Frontal cortex (tissue), 4 donors: ENCODE measurements around the gene PET117. TPM values are rescaled to one million over a fixed set of nuclear protein-coding genes. Genes with fewer than 3 reads are reported as not detected.
"Not testable (repeated sequence)": the region's sequence is repeated elsewhere in the genome, so short reads cannot be mapped to it uniquely, and the experiment has no call there.

Experiments used
- DNase-seq, 2 donors: peaks; one replicate each; pipeline ENCODE4 v3.0.0; 2012; ENCODE audit warnings: low spot score in 2 of 2
- FAIRE-seq: peaks from 2 replicates; lab custom pipeline; 2012; peaks lifted over from hg19 to GRCh38; lab: Jason Lieb, UNC
- small RNA-seq: library from RNA; depleted of rRNA; stranded (forward); fragments of <200 nt; gene quantifications from one replicate; pipeline ENCODE3, GENCODE V24; 2014
- total RNA-seq: library from RNA; depleted of rRNA; stranded (reverse); fragments of >200 nt; gene quantifications from one replicate; pipeline ENCODE4 v1.2.3, GENCODE V29; 2014
- donor health status: control.
- donor health status: control.
- donor health status: control.

Gene PET117
- total RNA-seq, 1 donor from 2014 or later, result 13.5 TPM

DNA sequence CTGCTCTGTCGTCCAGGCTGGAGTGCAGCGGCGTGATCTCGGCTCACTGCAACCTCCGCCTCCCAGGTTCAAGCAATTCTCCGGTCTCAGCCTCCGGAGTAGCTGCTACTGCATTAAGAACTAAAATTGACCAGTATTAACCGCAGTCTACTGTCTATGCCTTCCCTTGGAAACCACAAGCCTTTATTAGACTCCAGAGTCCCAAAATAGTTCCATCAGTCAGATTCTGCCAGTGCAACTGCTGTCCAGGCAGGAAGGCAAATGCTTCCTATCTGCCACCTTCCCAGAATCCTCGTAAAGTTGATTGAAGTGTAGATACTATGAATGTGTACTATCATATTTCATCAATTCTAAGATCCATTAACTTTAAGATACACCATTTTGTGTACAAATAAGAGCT is 16.7 kb downstream of the PET117 start:
- DNase-seq (no peak), FAIRE-seq (no peak)

DNA sequence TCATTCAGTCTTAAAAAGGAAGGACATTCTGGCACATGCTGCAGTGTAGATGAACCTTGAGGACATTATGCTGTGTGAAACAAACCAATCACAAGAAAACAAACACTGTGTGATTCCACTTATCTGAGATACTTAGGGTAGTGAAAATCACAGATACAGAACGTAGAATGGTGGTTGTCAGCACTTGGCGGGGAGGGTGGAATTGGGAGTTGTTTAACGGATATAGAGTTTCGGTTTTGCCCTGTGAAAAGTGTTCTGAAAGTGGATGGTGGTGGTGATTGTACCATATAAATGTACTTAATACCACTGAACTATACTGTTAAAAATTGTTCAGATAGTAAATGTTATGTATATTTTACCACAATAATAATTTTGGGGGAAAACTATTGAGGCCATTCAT is 18.4 kb downstream of the PET117 start:
- DNase-seq (no peak), FAIRE-seq (no peak)

DNA sequence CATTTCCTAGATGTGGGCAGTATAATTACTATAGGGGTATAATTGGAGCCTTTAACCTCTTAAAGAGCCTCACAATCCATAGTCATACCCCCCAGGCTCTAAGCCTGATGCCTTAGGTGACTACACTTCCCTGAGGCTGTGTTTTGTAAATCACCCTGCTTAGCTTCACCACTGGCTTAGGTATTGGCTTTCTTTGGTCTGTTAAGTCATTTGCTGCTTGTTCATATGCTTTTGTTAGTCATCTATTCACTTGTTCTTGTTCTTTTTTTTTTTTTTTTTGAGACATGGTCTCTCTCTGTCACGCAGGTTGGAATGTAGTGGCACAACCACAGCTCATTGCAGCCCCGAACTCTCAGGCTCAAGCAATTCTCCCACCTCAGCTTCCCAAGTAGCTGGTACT is 26.7 kb downstream of the PET117 start:
- DNase-seq (no peak), FAIRE-seq (no peak)

DNA sequence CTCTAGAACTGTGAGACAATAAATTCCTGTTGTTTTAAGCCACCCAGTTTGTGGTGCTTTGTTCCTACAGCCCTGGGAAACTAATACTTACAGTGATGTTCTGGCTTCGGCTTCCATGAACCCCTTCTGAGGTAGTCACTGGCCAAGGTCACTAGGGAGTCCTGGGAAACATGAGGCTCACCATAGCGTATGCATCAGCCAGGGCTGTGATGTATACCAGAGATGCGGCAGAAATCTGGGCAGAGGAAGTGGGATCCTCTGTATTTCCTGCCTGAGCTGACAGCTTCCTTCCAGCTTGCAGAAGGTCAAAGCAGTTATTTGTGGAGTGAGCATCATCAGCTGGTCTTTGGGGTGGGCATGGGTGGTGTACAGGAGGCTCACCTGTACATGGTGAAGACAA is 27.9 kb downstream of the PET117 start:
- DNase-seq, result no peak
- no peak for FAIRE-seq

DNA sequence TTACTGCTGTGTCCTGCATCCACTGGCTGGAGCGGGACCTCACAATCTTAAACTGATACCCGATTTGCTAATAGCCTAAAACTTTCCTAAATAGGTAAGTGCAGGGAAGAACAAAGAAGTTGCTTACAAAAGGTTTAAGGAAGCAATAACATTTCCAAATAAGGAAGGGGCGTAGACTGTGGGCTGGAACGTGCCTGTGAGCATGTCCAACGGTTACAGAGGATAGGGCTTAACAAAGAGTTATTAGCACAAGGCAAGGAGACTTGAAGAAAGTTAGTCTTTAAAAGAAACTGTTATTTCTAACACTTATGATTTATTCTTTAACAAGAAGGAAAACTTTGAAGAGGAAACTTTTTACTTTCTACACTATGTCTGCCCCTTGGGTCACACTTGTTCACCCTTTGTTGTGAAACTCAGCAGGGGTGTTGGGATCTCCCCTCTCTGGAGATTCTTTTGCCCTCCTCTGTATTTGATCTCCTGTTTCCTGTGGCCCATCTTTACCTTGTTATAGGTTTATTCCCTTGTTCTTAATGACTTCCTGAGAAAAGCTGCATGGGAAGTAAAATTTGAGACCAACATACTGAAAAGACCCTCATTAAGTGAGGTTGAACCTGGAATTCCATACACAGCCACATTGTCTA is 28.7 kb downstream of the PET117 start:
- no peak for FAIRE-seq
- DNase-seq, result no peak

DNA sequence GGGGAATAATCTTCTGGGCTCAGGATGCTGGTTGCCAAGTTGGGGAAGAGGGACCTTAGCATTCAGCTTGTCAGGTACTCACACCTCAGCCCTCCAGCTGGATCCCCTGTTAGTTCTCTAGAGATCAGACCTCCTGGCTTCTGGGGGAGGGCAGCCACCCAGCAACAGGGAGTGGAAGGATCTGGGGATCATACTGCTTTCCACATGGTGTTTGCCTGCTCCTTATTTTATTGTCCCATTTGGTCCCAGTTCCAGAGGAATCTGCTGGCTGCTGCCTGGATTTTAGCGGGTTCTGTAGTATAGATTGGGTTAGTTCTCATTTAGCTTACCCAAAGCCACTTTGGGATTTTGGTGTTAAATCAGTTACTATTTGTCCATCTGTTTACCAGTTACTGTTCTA is 29.3 kb downstream of the PET117 start:
- no peak for DNase-seq
- FAIRE-seq, result no peak

DNA sequence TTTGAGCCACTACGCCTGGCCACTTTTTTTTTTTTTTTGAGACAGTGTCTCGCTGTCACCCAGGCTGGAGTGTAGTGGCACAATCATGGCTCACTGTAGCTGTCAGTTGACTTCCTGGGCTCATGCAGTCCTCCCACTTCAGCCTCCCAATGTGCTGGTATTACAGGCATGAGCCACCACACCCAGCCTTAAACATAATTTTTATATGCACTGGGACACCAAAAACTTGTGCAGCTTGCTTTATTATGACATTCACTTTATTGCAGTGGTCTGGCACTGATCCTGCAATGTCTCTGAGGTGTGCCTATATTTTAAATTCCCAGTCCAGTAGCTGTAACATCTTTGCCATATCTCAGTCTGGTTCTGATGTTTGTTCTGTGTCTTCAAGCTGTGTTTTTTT is 34.7 kb downstream of the PET117 start:
- DNase-seq, result no peak
- FAIRE-seq, result no peak

DNA sequence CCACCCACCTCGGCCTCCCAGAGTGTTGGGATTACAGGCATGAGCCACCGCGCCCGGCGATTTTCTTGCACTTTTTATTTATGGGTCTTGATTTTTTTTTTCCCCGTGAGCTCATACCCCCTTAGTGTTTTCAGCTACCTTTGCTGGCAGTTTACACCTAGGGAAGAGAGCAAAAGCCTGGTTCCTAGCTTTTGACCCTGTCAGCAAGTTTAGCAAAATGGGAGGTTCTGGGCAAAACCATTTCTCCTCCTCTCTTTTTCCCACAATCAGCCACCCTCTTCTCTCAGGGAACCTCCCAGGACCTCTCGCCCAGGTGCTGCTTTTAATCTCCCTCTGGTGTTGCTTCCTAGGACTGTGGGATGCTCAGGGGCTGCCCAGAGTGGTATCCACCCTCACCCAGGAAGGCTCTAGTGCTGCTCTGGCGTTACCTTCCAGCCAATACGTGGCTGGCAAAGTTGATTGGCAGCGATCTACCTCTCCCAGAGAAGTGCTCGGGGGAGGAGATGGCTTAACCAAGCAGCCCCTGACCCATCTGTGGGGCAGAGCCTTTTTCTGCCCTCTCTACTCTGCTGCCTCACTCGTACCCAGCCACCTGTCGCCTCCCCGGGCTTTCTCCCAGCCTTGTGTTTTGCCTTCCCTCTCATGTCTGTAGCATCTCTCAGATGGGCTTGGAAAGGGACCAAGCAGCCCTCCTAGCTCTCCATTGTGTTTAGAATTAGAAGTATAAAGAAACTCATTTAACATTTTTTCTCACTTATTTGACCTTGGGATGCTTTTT is 37.4 kb downstream of the PET117 start:
- no peak for DNase-seq

DNA sequence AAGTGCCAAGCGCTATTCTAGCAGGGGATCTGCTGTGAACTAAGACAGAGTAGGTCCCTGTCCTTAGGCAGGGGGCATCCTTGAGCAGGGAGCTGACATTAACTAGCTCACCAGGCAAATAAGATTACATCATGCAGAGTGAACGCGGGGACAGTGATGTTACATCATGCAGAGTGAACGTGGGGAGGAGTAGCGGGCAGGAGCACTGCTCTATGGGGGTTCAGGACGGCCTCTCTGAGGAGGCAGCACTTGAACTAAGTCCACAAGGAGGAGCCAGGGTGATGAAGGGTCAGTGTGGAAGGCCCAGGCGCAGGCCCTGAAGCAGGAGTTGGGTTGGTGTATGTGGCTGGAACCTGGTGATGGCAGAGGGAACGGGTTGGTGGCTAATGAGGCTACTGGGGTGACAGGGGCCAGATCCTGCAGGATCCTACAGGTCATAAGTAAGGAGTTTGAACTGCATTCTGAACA is 38.7 kb downstream of the PET117 start:
- no peak for FAIRE-seq
- no peak for DNase-seq

More for the DNA sequence above, 37.4 kb downstream of the PET117 start:
- no peak for FAIRE-seq

DNA sequence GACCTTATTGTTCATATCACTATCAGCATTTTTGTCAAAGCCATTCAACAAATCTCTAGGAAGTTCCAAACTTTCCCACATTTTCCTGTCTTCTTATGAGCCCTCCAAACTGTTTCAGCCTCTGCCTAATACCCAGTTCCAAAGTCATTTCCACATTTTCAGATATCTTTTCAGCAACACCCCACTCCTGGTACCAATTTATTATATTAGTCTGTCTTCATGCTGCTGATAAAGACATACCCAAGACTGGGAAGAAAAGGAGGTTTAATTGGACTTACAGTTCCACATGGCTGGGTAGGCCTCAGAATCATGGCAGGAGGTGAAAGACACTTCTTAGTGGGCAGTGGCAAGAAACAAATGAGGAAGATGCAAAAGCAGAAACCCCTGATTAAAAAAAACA is 42.7 kb downstream of the PET117 start:
- not testable (repeated sequence) for DNase-seq, FAIRE-seq

DNA sequence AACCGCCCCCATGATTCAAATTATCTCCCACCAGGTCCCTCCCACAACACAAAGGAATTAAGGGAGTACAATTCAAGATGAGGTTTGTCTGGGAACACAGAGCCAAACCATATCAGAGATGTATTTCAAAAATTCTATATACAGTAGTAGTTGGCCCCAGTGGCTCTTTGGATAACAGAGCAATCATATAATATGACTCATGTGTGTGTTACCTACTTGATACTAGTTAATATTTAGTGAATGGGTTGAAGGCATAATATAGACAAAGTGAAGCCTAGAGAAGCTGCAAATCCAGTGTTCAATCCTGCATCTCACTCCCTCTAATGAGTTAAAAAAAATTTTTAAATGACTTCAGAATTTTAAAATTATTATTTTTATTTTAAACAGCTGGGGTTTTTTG is 43.2 kb downstream of the PET117 start:
- FAIRE-seq (no peak), DNase-seq (no peak)

DNA sequence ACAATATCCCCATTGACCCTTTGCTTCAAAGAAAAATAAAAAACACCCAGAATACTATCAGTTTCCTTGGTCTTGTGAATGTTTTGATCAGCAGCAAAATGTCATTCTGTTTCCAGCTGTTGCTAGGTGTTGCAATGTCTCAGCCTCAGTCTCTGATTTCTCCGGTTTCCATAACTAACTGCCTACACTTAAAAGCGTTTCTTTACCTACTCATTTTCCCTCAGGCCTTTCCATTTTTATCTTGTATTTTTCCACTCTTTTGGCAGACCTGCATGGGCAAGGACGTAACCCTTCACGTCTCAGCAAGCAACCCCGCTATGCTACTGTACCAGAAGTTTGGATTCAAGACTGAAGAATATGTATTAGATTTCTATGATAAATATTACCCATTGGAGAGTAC is 49.4 kb downstream of the PET117 start:
- no peak for FAIRE-seq

DNA sequence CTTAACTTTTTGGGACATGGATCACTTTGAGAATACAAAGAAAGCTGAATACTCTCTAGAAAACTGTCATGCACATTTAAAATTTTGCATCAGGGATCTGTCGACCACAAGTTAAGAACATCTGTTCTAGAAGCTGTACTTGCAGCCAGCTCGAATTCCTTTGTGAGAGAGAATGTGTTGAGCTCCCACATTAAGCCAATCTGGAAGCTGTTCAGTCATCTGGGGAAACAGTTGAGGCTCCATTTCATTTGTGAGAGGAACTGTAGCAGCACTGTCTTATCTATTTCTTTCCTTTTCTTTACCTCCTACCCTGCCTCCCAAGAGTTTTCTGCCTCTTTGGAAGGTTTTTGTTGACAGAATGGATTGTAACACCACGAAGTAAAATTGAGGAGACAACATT is 50.8 kb downstream of the PET117 start:
- FAIRE-seq (no peak), DNase-seq (no peak)

More for the DNA sequence above, 49.4 kb downstream of the PET117 start:
- no peak for DNase-seq

DNA sequence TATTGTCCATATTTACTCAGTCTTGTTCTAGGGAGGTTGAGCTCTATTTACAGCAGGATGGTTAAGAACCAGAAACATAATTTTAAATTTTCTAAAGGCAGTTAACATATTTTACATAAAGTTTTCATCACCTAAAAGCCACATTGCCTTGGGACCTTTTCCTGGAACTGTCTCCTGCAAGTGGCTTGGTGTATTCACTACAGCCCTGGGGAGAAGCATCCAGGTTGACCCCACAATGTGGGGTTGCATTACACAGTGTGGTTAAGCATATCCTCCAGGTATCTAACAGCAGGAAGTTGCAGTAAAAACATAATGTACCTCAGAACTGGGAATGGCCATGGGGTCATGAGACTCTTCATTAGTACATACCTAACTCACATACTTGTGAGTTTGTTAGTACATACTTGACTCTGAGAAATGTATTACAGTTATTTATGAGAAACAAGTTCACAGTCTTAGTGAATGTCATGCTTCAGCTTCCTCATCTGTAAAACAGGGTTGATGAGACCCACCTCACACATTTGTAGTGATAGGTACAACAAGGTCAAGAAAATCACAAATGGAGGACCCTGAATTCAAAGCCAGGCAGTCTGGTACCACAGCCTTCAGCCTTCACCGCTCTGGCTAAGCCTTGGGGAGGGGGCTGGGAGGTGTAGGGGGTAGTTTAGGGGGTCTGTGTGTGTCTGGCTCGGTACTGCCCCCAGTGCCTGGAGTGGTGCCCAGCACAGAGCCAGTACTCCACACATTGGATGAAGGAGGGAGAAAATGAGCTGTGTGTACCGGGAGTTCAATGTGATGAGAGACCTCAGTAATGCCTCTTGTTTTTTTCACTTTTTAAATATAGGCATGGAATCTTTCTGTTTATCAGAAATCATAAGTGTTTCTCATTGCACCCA is 52.9 kb downstream of the PET117 start:
- FAIRE-seq (no peak), DNase-seq (no peak)

DNA sequence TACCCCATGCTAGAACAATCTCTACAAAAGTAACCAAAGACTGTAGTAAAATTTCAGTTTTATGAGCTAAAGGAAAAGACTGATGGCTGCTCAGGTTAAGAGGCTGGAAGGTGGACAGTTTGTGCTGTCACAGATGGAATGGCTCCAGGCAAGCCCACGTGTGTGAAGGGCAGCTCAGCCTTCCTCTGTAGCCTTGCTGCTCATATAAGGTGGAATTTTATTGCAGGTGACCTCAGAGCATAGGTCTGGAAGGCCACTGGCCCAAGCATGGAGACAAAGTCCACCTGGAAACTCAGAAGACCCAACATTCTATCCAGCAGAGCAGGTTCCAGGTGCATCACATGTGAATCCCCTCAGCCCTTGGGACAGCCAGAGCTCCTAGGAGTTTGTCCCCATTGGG is 53.6 kb downstream of the PET117 start:
- FAIRE-seq, result no peak
- DNase-seq, result no peak

Small RNA genes lying within 50 kb of the gene (small RNA-seq; reads per million reads assigned to genes)
- gene RF00019 (not detected), gene RNU7-137P (not detected)

Other genes with a start within 250 kb of the PET117 start
- 50.5 TPM for gene SNX5, start 169.1 kb upstream of the PET117 start, total RNA-seq
- gene MGME1, start 168.8 kb upstream of the PET117 start, total RNA-seq, result 7.3 TPM
- gene OVOL2, start 79.9 kb upstream of the PET117 start, total RNA-seq, result 0.41 TPM
- 33.4 TPM for gene KAT14, start within 50 bp of the PET117 start, total RNA-seq
- 26.9 TPM for gene ZNF133, start 150.7 kb downstream of the PET117 start, total RNA-seq